ENCODE measurements around the gene EGLN3.

DNA sequence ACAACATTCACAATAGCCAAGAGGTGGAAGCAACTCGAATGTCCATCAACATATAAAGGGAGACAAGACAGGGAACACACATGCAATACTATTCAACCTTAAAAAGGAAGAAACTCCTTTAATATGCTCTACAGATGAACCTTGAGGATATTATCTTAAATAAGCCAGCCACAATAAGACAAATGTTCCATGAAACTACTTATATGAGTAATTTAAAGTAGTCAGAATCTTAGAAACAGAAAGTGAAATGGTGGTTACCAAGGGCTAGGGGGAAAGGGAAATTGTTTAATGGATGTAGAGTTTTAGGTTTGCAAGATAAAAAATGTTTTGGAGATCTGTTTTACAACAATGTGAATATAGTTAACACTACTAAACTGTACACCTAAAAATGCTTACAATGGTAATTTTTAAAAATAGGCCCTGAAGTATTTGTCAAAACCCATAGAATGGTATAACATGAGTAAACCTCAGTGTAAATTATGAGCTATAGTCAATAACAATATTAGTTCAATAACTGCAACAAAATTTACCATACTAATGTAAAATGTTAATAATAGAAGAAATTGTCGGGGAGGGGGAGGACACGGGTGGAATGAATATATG lies 71.1 kb downstream of the EGLN3 start:
- TF ChIP-seq POLR2AphosphoS5 (IDR thresholded peaks at IDR 0.05) (no peak), POLR2A (IDR thresholded peaks at IDR 0.05) (no peak), EP300 (IDR thresholded peaks at IDR 0.05) (no peak)
- TF ChIP-seq, protein P1, sequence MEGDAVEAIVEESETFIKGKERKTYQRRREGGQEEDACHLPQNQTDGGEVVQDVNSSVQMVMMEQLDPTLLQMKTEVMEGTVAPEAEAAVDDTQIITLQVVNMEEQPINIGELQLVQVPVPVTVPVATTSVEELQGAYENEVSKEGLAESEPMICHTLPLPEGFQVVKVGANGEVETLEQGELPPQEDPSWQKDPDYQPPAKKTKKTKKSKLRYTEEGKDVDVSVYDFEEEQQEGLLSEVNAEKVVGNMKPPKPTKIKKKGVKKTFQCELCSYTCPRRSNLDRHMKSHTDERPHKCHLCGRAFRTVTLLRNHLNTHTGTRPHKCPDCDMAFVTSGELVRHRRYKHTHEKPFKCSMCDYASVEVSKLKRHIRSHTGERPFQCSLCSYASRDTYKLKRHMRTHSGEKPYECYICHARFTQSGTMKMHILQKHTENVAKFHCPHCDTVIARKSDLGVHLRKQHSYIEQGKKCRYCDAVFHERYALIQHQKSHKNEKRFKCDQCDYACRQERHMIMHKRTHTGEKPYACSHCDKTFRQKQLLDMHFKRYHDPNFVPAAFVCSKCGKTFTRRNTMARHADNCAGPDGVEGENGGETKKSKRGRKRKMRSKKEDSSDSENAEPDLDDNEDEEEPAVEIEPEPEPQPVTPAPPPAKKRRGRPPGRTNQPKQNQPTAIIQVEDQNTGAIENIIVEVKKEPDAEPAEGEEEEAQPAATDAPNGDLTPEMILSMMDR (IDR thresholded peaks at IDR 0.05), result no peak
